Measurements from ENCODE around the gene ADAM10.

DNA sequence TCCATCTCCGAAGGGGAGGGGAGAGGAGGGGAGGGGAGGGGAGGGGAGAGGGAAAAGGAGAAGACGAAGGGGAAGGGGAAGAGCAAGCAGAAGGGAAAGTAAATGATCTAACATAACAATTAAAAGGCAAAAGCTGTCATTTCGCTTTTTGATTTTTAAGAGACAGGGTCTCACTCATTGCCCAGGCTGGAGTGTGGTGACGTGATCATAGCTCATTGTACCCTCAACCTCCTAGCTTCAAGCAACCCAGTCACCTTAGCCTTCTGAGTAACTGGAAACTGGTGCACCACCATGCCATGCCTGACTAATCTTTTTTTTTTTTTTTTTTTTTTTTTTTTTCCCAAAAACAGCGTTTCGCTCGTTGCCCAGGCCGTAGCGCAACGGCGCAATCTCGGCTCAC lies 22.6 kb downstream of the ADAM10 start:
- TF ChIP-seq CTCF (conservative IDR thresholded peaks at IDR 0.05) (no peak), EZH2 (IDR thresholded peaks at IDR 0.05; ENCODE audit: low read depth) (no peak)

Measured in PC-9 (cell line).